ENCODE results near the gene CRACDL. TPM values are rescaled to one million over a fixed set of nuclear protein-coding genes. Genes with fewer than 3 reads are reported as not detected.

Gene CRACDL
- polyA plus RNA-seq, 1 donor (not counting 4 experiments of a cell fraction or from before 2014, with no cell fraction given) = 1.6 TPM

- TF ChIP-seq, protein P1, sequence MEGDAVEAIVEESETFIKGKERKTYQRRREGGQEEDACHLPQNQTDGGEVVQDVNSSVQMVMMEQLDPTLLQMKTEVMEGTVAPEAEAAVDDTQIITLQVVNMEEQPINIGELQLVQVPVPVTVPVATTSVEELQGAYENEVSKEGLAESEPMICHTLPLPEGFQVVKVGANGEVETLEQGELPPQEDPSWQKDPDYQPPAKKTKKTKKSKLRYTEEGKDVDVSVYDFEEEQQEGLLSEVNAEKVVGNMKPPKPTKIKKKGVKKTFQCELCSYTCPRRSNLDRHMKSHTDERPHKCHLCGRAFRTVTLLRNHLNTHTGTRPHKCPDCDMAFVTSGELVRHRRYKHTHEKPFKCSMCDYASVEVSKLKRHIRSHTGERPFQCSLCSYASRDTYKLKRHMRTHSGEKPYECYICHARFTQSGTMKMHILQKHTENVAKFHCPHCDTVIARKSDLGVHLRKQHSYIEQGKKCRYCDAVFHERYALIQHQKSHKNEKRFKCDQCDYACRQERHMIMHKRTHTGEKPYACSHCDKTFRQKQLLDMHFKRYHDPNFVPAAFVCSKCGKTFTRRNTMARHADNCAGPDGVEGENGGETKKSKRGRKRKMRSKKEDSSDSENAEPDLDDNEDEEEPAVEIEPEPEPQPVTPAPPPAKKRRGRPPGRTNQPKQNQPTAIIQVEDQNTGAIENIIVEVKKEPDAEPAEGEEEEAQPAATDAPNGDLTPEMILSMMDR (optimal IDR thresholded peaks at IDR 0.05 in 1 of 3, IDR thresholded peaks at IDR 0.05 in 1 of 3, conservative IDR thresholded peaks at IDR 0.05 in 1 of 3; ENCODE audit: extremely low read depth in 1 of 3, insufficient read depth in 2 of 3, low read length in 3 of 3) = no peak
- TF ChIP-seq EZH2 (IDR thresholded peaks at IDR 0.05; ENCODE audit: low read length) = no peak
These were observed 11.5 kb upstream of the CRACDL start for GRCh38 chr2:98947554-98947953.

DNA sequence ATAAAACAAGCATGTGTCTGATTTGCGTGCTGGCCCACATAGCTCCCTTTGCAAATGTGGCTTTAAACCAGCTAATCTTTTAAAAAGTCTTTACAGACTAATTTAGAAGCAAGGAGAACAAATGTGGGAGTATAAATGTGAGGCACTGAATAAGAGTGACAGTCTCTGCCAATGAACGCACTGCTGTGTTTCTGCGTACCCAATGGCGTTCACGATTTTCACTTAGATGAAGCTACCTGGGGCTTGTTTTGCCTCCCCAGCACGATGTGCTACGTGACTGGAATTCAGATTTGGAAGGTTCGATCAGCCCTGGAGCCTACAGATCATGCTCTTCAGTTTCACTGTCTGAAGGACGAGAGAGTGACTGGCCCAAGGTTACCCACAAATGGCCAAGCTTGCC, 10.8 kb upstream of the CRACDL start:
- no peak for FAIRE-seq
- Histone ChIP-seq H3K79me2 (ENCODE audit: control insufficient read depth, insufficient read depth, low read length) (no peaks in the 10 kb centered on the region), H2AFZ (ENCODE audit: control insufficient read depth, low read length) (no peak overlapping the region), H3K4me2 (ENCODE audit: control insufficient read depth, extremely low read depth, insufficient read depth, low read depth, low read length) (no peak overlapping the region), H4K20me1 (ENCODE audit: control insufficient read depth, extremely low read depth, insufficient read depth, low read length) (no peaks in the 10 kb centered on the region), H3K4me1 (ENCODE audit: control insufficient read depth, extremely low read depth, insufficient read depth, low read length) (no peaks in the 10 kb centered on the region), H3K27ac (ENCODE audit: control insufficient read depth, insufficient read depth, low read length) (no peak overlapping the region), H3K36me3 (ENCODE audit: control insufficient read depth in 2 of 2, extremely low read depth in 1 of 2, insufficient read depth in 2 of 2, low read length in 2 of 2) (no peaks in the 10 kb centered on the region), H3K9me3 (ENCODE audit: control insufficient read depth, low read depth, low read length) (no peaks in the 10 kb centered on the region), H3K9me1 (ENCODE audit: control insufficient read depth, extremely low read depth, insufficient read depth, low read length) (no peaks in the 10 kb centered on the region), H3K27me3 (ENCODE audit: control insufficient read depth, extremely low read depth, insufficient read depth, low read length) (no peaks in the 10 kb centered on the region), H3K9ac (ENCODE audit: control insufficient read depth, extremely low read depth, insufficient read depth, low read length) (no peak overlapping the region), H3K4me3 (ENCODE audit: control insufficient read depth in 2 of 3, extremely low read depth in 1 of 3, insufficient read depth in 2 of 3, low read depth in 1 of 3, low read length in 3 of 3) (no peak overlapping the region)
- no peak for TF ChIP-seq EZH2 (IDR thresholded peaks at IDR 0.05; ENCODE audit: low read length)
- TF ChIP-seq, protein P1 (optimal IDR thresholded peaks at IDR 0.05 in 1 of 3, IDR thresholded peaks at IDR 0.05 in 1 of 3, conservative IDR thresholded peaks at IDR 0.05 in 1 of 3; ENCODE audit: extremely low read depth in 1 of 3, insufficient read depth in 2 of 3, low read length in 3 of 3) = no peak
- dilution Hi-C loops (cut with MboI; ENCODE audit: extremely low pct_ligation_motif_present, low sequenced_read_pairs) = no loop called here
- DNase-seq (ENCODE audit: low read depth, low spot score) = no peak

More at GRCh38 chr2:98947554-98947953, 11.5 kb upstream of the CRACDL start:
- no peak for DNase-seq (ENCODE audit: low read depth, low spot score)
- Histone ChIP-seq H3K27ac (ENCODE audit: control insufficient read depth, insufficient read depth, low read length) (no peak overlapping the region), H3K9ac (ENCODE audit: control insufficient read depth, extremely low read depth, insufficient read depth, low read length) (no peak overlapping the region), H3K4me2 (ENCODE audit: control insufficient read depth, extremely low read depth, insufficient read depth, low read depth, low read length) (no peak overlapping the region), H2AFZ (ENCODE audit: control insufficient read depth, low read length) (no peak overlapping the region), H3K27me3 (ENCODE audit: control insufficient read depth, extremely low read depth, insufficient read depth, low read length) (no peaks in the 10 kb centered on the region), H3K9me3 (ENCODE audit: control insufficient read depth, low read depth, low read length) (no peaks in the 10 kb centered on the region), H3K9me1 (ENCODE audit: control insufficient read depth, extremely low read depth, insufficient read depth, low read length) (no peaks in the 10 kb centered on the region), H3K79me2 (ENCODE audit: control insufficient read depth, insufficient read depth, low read length) (no peaks in the 10 kb centered on the region), H3K36me3 (ENCODE audit: control insufficient read depth in 2 of 2, extremely low read depth in 1 of 2, insufficient read depth in 2 of 2, low read length in 2 of 2) (no peaks in the 10 kb centered on the region), H3K4me3 (ENCODE audit: control insufficient read depth in 2 of 3, extremely low read depth in 1 of 3, insufficient read depth in 2 of 3, low read depth in 1 of 3, low read length in 3 of 3) (no peak overlapping the region), H4K20me1 (ENCODE audit: control insufficient read depth, extremely low read depth, insufficient read depth, low read length) (no peaks in the 10 kb centered on the region), H3K4me1 (ENCODE audit: control insufficient read depth, extremely low read depth, insufficient read depth, low read length) (no peaks in the 10 kb centered on the region)
- FAIRE-seq = no peak
- dilution Hi-C loops (cut with MboI; ENCODE audit: extremely low pct_ligation_motif_present, low sequenced_read_pairs) = no loop called here

All from keratinocyte (primary cell).